PC-3 (cell line): ENCODE data around the gene SAMD13.

ENCODE experiments used
- CTCF ChIP-seq: fragments of 300-600 bp; sonication (generic); conservative IDR thresholded peaks from 2 replicates; pipeline ENCODE4 v1.5.1; 2017; ENCODE audit warnings: antibody characterized with exemption, low read depth, mild to moderate bottlenecking, low read length
- EZH2 ChIP-seq: fragments of 300-600 bp; sonication (generic); IDR thresholded peaks from one replicate; pipeline ENCODE4 v1.6.1; 2017; ENCODE audit warnings: antibody characterized with exemption, mild to moderate bottlenecking, low read length; ENCODE audit not compliant: unreplicated experiment
- EZH2phosphoT487 ChIP-seq: fragments of 300-600 bp; sonication (generic); IDR thresholded peaks from 2 replicates; pipeline ENCODE4 v1.6.1; 2018; ENCODE audit warnings: mild to moderate bottlenecking, antibody characterized with exemption, low read length, borderline replicate concordance

DNA sequence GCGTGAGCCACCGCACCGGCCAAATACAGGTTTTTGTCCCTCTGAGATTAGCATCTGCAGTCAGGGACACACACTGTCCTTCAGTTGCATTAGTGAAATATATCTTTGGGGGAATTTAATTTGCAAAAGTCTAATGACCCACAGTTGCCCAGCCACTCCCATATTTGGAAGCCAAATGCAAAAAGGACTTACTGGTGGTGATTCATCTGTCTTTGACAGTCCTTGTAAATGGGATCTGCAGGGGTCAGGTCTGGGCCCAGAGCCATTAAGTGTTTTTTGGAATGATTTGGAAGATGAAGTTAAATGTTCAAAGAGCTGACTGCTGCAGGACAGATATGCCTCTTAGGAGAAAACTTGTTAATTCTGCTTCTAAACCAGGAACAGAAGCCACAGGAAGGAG, 52.2 kb downstream of the SAMD13 start:
- TF ChIP-seq EZH2: no peak
- no peak for TF ChIP-seq CTCF
- no peak for TF ChIP-seq EZH2phosphoT487
